Measurements from ENCODE around the gene KHDC3L. TPM values are rescaled to one million over a fixed set of nuclear protein-coding genes. Genes with fewer than 3 reads are reported as not detected.

The KHDC3L gene
- total RNA-seq, 1 experiment from 2014 or later = not detected

DNA sequence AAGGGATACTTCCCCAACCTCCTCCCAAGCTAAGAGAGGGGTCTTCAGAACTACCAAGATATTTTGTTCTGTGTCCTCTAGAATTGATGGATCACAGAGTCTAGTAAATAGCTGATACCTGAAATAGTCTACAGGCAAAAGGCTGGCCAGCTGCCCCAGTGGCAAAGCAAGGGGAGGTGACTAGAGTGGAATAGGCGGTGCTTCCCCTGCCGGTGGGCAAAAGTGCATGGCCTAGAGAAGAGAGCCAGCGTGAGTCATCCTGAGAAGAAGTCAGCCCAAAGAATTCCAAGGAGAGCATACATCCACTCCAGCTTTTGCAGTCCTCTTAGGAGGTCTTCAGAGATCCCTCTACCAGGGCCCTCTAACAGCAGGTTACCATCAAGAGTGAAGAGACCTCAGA, 23.1 kb upstream of the KHDC3L start:
- peaks cover 2% of the 10 kb centered on the region; the same call in 1 of the 2 replicates for H3K27me3 ChIP-seq (ENCODE audit: control insufficient read depth, insufficient read depth, low read length)
- in situ Hi-C loops (cut with HindIII; ENCODE audit: low pct_unique_long_range_greater_than_20kb, low sequenced_read_pairs) (no loop called here), intact Hi-C loops (cut with micrococcal nuclease; ENCODE audit: unreplicated experiment) (no loop called here)
- H3K27ac ChIP-seq (ENCODE audit: low read length) = no peak overlapping the region
- ChIA-PET POLR2A (no interaction called here), CTCF (no interaction called here)
- TF ChIP-seq, protein P1, sequence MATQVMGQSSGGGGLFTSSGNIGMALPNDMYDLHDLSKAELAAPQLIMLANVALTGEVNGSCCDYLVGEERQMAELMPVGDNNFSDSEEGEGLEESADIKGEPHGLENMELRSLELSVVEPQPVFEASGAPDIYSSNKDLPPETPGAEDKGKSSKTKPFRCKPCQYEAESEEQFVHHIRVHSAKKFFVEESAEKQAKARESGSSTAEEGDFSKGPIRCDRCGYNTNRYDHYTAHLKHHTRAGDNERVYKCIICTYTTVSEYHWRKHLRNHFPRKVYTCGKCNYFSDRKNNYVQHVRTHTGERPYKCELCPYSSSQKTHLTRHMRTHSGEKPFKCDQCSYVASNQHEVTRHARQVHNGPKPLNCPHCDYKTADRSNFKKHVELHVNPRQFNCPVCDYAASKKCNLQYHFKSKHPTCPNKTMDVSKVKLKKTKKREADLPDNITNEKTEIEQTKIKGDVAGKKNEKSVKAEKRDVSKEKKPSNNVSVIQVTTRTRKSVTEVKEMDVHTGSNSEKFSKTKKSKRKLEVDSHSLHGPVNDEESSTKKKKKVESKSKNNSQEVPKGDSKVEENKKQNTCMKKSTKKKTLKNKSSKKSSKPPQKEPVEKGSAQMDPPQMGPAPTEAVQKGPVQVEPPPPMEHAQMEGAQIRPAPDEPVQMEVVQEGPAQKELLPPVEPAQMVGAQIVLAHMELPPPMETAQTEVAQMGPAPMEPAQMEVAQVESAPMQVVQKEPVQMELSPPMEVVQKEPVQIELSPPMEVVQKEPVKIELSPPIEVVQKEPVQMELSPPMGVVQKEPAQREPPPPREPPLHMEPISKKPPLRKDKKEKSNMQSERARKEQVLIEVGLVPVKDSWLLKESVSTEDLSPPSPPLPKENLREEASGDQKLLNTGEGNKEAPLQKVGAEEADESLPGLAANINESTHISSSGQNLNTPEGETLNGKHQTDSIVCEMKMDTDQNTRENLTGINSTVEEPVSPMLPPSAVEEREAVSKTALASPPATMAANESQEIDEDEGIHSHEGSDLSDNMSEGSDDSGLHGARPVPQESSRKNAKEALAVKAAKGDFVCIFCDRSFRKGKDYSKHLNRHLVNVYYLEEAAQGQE (IDR thresholded peaks at IDR 0.05; ENCODE audit: insufficient read depth in 1 of 2, low read depth in 2 of 2, low read length in 1 of 2) = no peak
- no peak for TF ChIP-seq POLR2AphosphoS5 (IDR thresholded peaks at IDR 0.05; ENCODE audit: low read depth, low read length)
- no peak for TF ChIP-seq SIN3A (IDR thresholded peaks at IDR 0.05; ENCODE audit: borderline replicate concordance, insufficient read depth, low read depth, low read length)
- no peak for TF ChIP-seq TCF7L2 (IDR thresholded peaks at IDR 0.05; ENCODE audit: low read depth, low read length)
- TF ChIP-seq CTCF (IDR thresholded peaks at IDR 0.05) = no peak
- no peak overlapping the region for H3K4me3 ChIP-seq (ENCODE audit: low read depth in 2 of 2, low read length in 2 of 2)
- no peaks in the 10 kb centered on the region for H3K4me1 ChIP-seq (ENCODE audit: control insufficient read depth, insufficient read depth, low read length)
- DNase-seq (ENCODE audit: low read depth, low spot score) (no peak), ATAC-seq (peak; percentile 70)
- H3K36me3 ChIP-seq (ENCODE audit: control insufficient read depth, insufficient read depth, low read length) = no peaks in the 10 kb centered on the region
- BruUV-seq (replicated peaks) = no TSS peak
- H3K9me3 ChIP-seq (ENCODE audit: control insufficient read depth, insufficient read depth, low read depth, low read length) = no peaks in the 10 kb centered on the region

DNA sequence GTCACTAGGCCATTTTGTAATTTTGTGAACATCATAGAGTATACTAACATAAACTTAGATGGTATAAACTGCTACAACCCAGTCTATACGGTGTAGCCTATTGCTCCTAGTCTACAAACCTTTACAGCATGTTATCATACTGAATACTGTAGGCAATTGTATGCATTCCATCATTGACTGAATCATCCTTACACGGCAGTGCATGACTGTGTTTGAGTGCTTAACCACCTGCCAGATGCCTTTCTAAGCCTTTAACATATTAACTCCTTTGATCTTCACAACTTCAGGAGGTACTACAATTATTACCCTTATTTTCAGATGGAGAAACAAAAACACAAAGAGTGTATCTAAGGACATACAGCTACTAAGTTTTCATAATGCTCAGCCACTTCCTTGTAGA, 22.4 kb upstream of the KHDC3L start:
- H3K27me3 ChIP-seq (ENCODE audit: control insufficient read depth, insufficient read depth, low read length) = peaks cover 2% of the 10 kb centered on the region; the same call in 1 of the 2 replicates
- TF ChIP-seq TCF7L2 (IDR thresholded peaks at IDR 0.05; ENCODE audit: low read depth, low read length) = 0 out of 2 replicates have a peak, but pooled peaks have one; percentile 19
- no peak for TF ChIP-seq CTCF (IDR thresholded peaks at IDR 0.05)
- no TSS peak for BruUV-seq (replicated peaks)
- H3K36me3 ChIP-seq (ENCODE audit: control insufficient read depth, insufficient read depth, low read length) = no peaks in the 10 kb centered on the region
- intact Hi-C loops (cut with micrococcal nuclease; ENCODE audit: unreplicated experiment) = no loop called here
- no peak overlapping the region for H3K27ac ChIP-seq (ENCODE audit: low read length)
- DNase-seq (ENCODE audit: low read depth, low spot score) = no peak
- POLR2A ChIA-PET = no interaction called here
- H3K4me3 ChIP-seq (ENCODE audit: low read depth in 2 of 2, low read length in 2 of 2) = no peak overlapping the region
- no peaks in the 10 kb centered on the region for H3K9me3 ChIP-seq (ENCODE audit: control insufficient read depth, insufficient read depth, low read depth, low read length)
- no peak for ATAC-seq
- H3K4me1 ChIP-seq (ENCODE audit: control insufficient read depth, insufficient read depth, low read length) = no peaks in the 10 kb centered on the region
- in situ Hi-C loops (cut with HindIII; ENCODE audit: low pct_unique_long_range_greater_than_20kb, low sequenced_read_pairs) = no loop called here
- CTCF ChIA-PET = no interaction called here

Measured in Panc1 (cell line).